GM23338 (cell line): ENCODE data around the gene NEU4. TPM values are rescaled to one million over a fixed set of nuclear protein-coding genes. Genes with fewer than 3 reads are reported as not detected.

Experiments used
- ATAC-seq: fragments of 200-7000 bp; cut with Tn5 transposase; 3 replicates; pipeline ENCODE4 v1.9.1; 2020
- DNase-seq: peaks from one replicate; pipeline ENCODE4 v3.0.0-alpha.2; 2015; ENCODE audit warnings: low spot score
- H2AFZ ChIP-seq: fragments of 200-600 bp; sonication (generic); 2 replicates; pipeline ENCODE4 v1.8.0; 2016; ENCODE audit warnings: antibody characterized with exemption, mild to moderate bottlenecking, moderate library complexity
- H3F3A ChIP-seq: fragments of 200-600 bp; sonication (generic); replicated peaks from 2 replicates; pipeline ENCODE4 v1.8.0; 2017; ENCODE audit warnings: antibody characterized with exemption, mixed run types, low read depth
- H3K27ac ChIP-seq: fragments of 200-600 bp; sonication (generic); 2 replicates; pipeline ENCODE4 v1.6.1; 2016; ENCODE audit warnings: low read depth
- H3K27me3 ChIP-seq: fragments of 200-600 bp; sonication (generic); 2 replicates; pipeline ENCODE4 v1.8.0; 2016; ENCODE audit warnings: mild to moderate bottlenecking, mixed run types, moderate library complexity; ENCODE audit not compliant: insufficient read depth
- H3K36me3 ChIP-seq: fragments of 200-600 bp; sonication (generic); 2 replicates; pipeline ENCODE4 v1.8.0; 2016; ENCODE audit warnings: mild to moderate bottlenecking; ENCODE audit not compliant: insufficient read depth
- H3K4me1 ChIP-seq: fragments of 200-600 bp; sonication (generic); 2 replicates; pipeline ENCODE4 v1.8.0; 2016; ENCODE audit warnings: mild to moderate bottlenecking, moderate library complexity; ENCODE audit not compliant: insufficient read depth
- H3K4me2 ChIP-seq: fragments of 200-600 bp; sonication (generic); 2 replicates; pipeline ENCODE4 v1.7.1; 2017; ENCODE audit warnings: mixed run types
- H3K4me3 ChIP-seq: fragments of 200-600 bp; sonication (generic); 2 replicates; pipeline ENCODE4 v1.6.1; 2016; ENCODE audit warnings: mixed run types
- H3K79me2 ChIP-seq: fragments of 200-600 bp; sonication (generic); replicated peaks from 2 replicates; pipeline ENCODE4 v1.8.0; 2017; ENCODE audit warnings: mild to moderate bottlenecking; ENCODE audit not compliant: insufficient read depth
- H3K9me2 ChIP-seq: fragments of 200-600 bp; sonication (generic); 2 replicates; pipeline ENCODE4 v1.8.0; 2017; ENCODE audit not compliant: insufficient read depth
- H4K20me1 ChIP-seq: fragments of 200-600 bp; sonication (generic); replicated peaks from 2 replicates; pipeline ENCODE4 v1.8.0; 2017; ENCODE audit warnings: mild to moderate bottlenecking; ENCODE audit not compliant: insufficient read depth
- H3K27ac Mint-ChIP-seq: 2 replicates; pipeline ENCODE4 v1.8.0; 2020; ENCODE audit warnings: inconsistent platforms, mild to moderate bottlenecking, moderate library complexity, mixed read lengths
- H3K27me3 Mint-ChIP-seq: 3 replicates; pipeline ENCODE4 v1.8.0; 2022; ENCODE audit warnings: low read depth, mild to moderate bottlenecking, moderate library complexity, mixed read lengths, inconsistent platforms; ENCODE audit not compliant: insufficient read depth, poor library complexity
- H3K36me3 Mint-ChIP-seq: 3 replicates; pipeline ENCODE4 v1.8.0; 2021; ENCODE audit warnings: low read depth, mild to moderate bottlenecking, inconsistent platforms, moderate library complexity, mixed read lengths
- H3K4me1 Mint-ChIP-seq: 3 replicates; pipeline ENCODE4 v1.8.0; 2020; ENCODE audit warnings: mild to moderate bottlenecking, inconsistent platforms, mixed read lengths
- H3K4me3 Mint-ChIP-seq: 3 replicates; pipeline ENCODE4 v1.8.0; 2021; ENCODE audit warnings: moderate library complexity, mild to moderate bottlenecking, inconsistent platforms, mixed read lengths
- H3K9me3 Mint-ChIP-seq: 3 replicates; pipeline ENCODE4 v1.8.0; 2020; ENCODE audit warnings: moderate library complexity, mild to moderate bottlenecking, inconsistent platforms, mixed read lengths
- CREB1 ChIP-seq: fragments of 250-450 bp; sonication (Bioruptor Pico); IDR thresholded peaks from 2 replicates; pipeline ENCODE4 v1.5.0; 2020; ENCODE audit warnings: low read depth, mild to moderate bottlenecking, moderate library complexity
- CTCF ChIP-seq, 2 experiments: fragments of 200-600 bp in 1 of 2; sonication (generic) in 1 of 2; conservative IDR thresholded peaks; 2 replicates each; pipeline versions ENCODE4 v1.5.1 to v1.6.1; 2016 to 2017; ENCODE audit warnings: antibody characterized with exemption in 2 of 2, low read depth in 2 of 2, mild to moderate bottlenecking in 2 of 2, moderate library complexity in 1 of 2
- ETS1 ChIP-seq: IDR thresholded peaks from 2 replicates; pipeline ENCODE4 v1.6.1; 2016; ENCODE audit warnings: antibody characterized with exemption
- EZH2 ChIP-seq: fragments of 200-600 bp; sonication (generic); IDR thresholded peaks from one replicate; pipeline ENCODE4 v1.8.0; 2017; ENCODE audit warnings: antibody characterized with exemption, mild to moderate bottlenecking, low read depth; ENCODE audit not compliant: unreplicated experiment
- EZH2phosphoT487 ChIP-seq: fragments of 200-600 bp; sonication (generic); IDR thresholded peaks from one replicate; pipeline ENCODE4 v1.8.1; 2018; ENCODE audit warnings: antibody characterized with exemption; ENCODE audit not compliant: unreplicated experiment
- JUNB ChIP-seq: IDR thresholded peaks from one replicate; pipeline ENCODE4 v1.6.1; 2016; ENCODE audit warnings: antibody characterized with exemption; ENCODE audit not compliant: unreplicated experiment
- NANOG ChIP-seq: IDR thresholded peaks from 2 replicates; pipeline ENCODE4 v1.6.1; 2016; ENCODE audit warnings: antibody characterized with exemption, borderline replicate concordance
- POLR2AphosphoS5 ChIP-seq: IDR thresholded peaks from 2 replicates; pipeline ENCODE4 v1.6.1; 2016; ENCODE audit warnings: antibody characterized with exemption, low read depth
- REST ChIP-seq: IDR thresholded peaks from one replicate; pipeline ENCODE4 v1.6.1; 2018; ENCODE audit warnings: antibody characterized with exemption; ENCODE audit not compliant: unreplicated experiment
- STAT1 ChIP-seq: IDR thresholded peaks from one replicate; pipeline ENCODE4 v1.6.1; 2016; ENCODE audit warnings: antibody characterized with exemption; ENCODE audit not compliant: unreplicated experiment
- ZNF114 ChIP-seq: fragments of 250-450 bp; sonication (Bioruptor Pico); IDR thresholded peaks from 2 replicates; pipeline ENCODE4 v1.5.0; 2020; ENCODE audit warnings: mild to moderate bottlenecking, moderate library complexity
- ZNF331 ChIP-seq: fragments of 250-450 bp; sonication (Bioruptor Pico); IDR thresholded peaks from 2 replicates; pipeline ENCODE4 v1.5.0; 2020; ENCODE audit warnings: low read depth, mild to moderate bottlenecking, moderate library complexity
- ZNF462 ChIP-seq: fragments of 250-450 bp; sonication (Bioruptor Pico); IDR thresholded peaks from 2 replicates; pipeline ENCODE4 v1.5.0; 2020; ENCODE audit warnings: mild to moderate bottlenecking, moderate library complexity
- polyA plus RNA-seq: library from polyadenylated mRNA; unstranded; fragments of >200 nt; fragmentation: Nextera tagmentation; extraction: Ambion mirVana; gene quantifications from 2 replicates; pipeline ENCODE4 v1.2.1, GENCODE V29; 2016
- total RNA-seq: library from RNA; depleted of rRNA; stranded (reverse); fragments of >200 nt; shearing (Covaris generic); gene quantifications from 2 replicates; pipeline ENCODE4 v1.2.3, GENCODE V29; 2014

NEU4 gene
- total and polyA plus RNA-seq, 2 experiments from 2014 or later, result 0.29 to 1.2 TPM

GRCh38 chr2:241857572-241858121 is 48.7 kb downstream of the NEU4 start:
- peaks cover 7% of the 10 kb centered on the region; the same call in 1 of the 2 replicates for H3K4me1 ChIP-seq
- H3K27ac ChIP-seq, result no peak overlapping the region
- Mint-ChIP-seq H3K36me3 (no peaks in the 10 kb centered on the region; the same call in 2 of the 3 replicates), H3K4me3 (no peak overlapping the region), H3K4me1 (peaks cover 6% of the 10 kb centered on the region), H3K9me3 (no peaks in the 10 kb centered on the region; the same call in 2 of the 3 replicates), H3K27me3 (peaks cover 8% of the 10 kb centered on the region), H3K27ac (no peak overlapping the region)
- ATAC-seq, result no peak
- TF ChIP-seq CREB1 (CRISPR knock-in tag) (no peak), ZNF462 (CRISPR knock-in tag) (no peak), ETS1 (no peak), REST (no peak), STAT1 (no peak), EZH2phosphoT487 (no peak), NANOG (no peak), CTCF (conservative IDR thresholded peaks at IDR 0.05; ENCODE audit: low read depth in 2 of 2) (no peak), JUNB (no peak), ZNF331 (CRISPR knock-in tag) (no peak), POLR2AphosphoS5 (no peak), EZH2 (no peak), ZNF114 (CRISPR knock-in tag) (no peak)
- H3K9me2 ChIP-seq, result no peaks in the 10 kb centered on the region
- no peaks in the 10 kb centered on the region for H3K27me3 ChIP-seq
- H4K20me1 ChIP-seq, result no peaks in the 10 kb centered on the region
- 0 out of 2 replicates have a peak, but pooled peaks cover 4% of the 10 kb centered on the region for H3F3A ChIP-seq
- H3K4me2 ChIP-seq, result no peak overlapping the region
- no peaks in the 10 kb centered on the region for H3K79me2 ChIP-seq
- no peak overlapping the region for H3K4me3 ChIP-seq
- H2AFZ ChIP-seq, result no peak overlapping the region
- no peaks in the 10 kb centered on the region for H3K36me3 ChIP-seq
- no peak for DNase-seq
